ENCODE data around the gene NLRP1. TPM values are rescaled to one million over a fixed set of nuclear protein-coding genes. Genes with fewer than 3 reads are reported as not detected.

The NLRP1 gene
- total and polyA plus RNA-seq, 4 donors, result 116 to 432 (median 250) TPM

DNA sequence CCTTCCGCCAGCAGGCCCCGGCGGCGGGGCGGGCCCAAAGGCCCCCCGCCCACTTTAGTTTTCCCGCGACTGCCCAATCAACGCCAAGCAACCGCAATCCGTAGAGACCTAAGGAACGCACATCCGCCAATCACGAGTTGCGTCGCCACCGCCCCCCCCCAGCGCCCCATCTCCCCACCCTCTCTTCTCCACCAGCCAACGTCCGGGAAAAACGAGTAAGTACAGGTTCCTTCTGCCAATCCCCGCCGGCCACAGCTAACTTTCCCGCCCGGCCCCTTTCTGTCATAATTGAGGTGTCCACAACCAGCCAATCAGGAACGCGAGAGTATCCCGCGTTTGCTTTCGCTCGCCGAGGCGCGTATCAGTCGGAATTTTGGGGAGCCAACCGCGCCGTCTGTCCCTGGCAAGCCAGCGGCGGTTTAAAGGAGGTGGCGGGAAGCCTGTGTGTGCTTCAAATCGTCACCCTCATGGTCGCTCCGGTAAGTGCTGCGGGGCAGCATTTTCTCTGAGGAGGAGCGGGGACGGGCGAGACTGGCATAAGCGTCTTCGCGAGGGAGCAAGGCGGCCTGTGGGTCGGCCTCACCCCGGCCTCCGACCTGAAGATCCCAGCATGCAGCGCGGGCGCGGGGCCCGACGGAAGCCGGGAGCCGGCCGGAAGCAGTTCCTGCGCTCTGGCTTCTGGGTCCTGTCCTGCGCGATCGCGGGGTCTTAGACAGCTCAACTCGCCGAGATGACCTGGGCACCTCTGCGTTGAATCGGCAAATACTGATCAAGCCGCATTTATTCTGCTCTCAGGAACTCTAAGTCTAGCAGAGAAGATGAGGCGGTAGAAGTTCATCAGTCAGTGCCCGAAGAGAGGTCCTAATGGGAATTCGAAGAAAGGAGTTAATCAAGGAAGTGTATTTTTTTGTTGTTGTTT lies 97.8 kb downstream of the NLRP1 start, which contains the start of gene MIS12:
Gene MIS12, plus strand, starts transcription at position 361 of the 919 bp plus-strand sequence. CDS start 2,297 bp downstream, outside the sequence.
- H3K4me1 ChIP-seq (ENCODE audit: control insufficient read depth, insufficient read depth, low read length), result peaks cover 18% of the 10 kb centered on the region
- DNase-seq (ENCODE audit: low read depth in 4 of 6, low spot score in 6 of 6), result peak in 5 of 6 donors; percentile 96 to 100 (median 98)
- H3K27ac ChIP-seq (ENCODE audit: low read depth, low read length), result peak within 1 kb of the TSS; percentile 99
- no peaks in the 10 kb centered on the region for H3K27me3 ChIP-seq (ENCODE audit: control insufficient read depth, insufficient read depth, low read length)
- under 1% methylated on average over 73 of the region's 77 CpGs for WGBS (ENCODE audit: insufficient coverage)
- no peaks in the 10 kb centered on the region for H3K9me3 ChIP-seq (ENCODE audit: control insufficient read depth, insufficient read depth, low read length)
- peaks cover 21% of the 10 kb centered on the region for H3K36me3 ChIP-seq (ENCODE audit: control insufficient read depth, insufficient read depth, low read length)
- peak within 1 kb of the TSS; percentile 92 for H3K4me3 ChIP-seq (ENCODE audit: low read depth, low read length)

DNA sequence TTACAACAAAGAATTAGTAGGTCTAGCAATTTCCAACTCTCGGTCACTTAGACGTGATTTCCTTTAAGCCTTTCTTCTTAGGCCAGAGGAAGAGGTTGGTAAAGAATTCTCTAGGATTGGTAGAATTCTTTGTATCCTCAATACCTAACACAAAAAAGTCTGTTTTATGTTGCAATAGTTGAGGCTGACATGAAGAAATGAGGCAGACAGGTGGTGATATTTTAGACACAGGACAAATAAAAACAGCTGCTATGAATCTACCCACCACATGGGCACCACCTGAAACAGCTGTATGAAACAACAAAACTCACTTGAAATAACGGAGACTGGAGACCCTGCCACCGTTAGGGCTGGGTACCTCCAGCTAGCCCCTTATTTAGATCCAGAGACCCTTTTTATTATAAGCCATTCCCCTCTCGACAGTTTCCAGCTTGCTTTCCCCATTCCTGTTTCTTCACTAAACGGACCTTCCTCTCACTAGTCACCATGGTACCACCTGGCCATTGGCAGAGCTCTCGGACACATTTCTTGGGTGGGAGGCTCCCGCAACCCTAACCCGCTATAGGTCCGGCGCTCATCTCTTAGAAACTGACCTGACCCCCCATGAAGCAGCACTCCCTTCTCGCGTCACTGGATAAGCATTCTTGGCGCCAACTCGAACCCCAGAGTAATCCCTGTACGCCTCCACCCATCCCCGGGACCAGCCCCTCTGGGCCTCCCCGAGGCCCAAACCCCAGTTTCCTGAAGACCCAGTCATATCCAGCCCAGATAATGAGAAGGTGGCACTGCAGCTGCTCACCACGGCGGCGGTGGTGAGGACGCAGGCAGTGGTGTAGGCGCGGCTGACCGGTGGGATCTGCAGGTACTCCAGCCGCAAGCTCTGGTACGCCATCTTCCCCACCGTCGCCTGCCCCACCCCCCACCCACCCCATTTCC lies 98.8 kb downstream of the NLRP1 start, which contains the start of gene DERL2:
Gene DERL2, minus strand, starts transcription at position 909 of the 936 bp plus-strand sequence. Its CDS starts 17 bp downstream, at position 892.
- 0% methylated on average over 22 of the region's 29 CpGs for WGBS (ENCODE audit: insufficient coverage)
- H3K9me3 ChIP-seq (ENCODE audit: control insufficient read depth, insufficient read depth, low read length), result no peaks in the 10 kb centered on the region
- H3K4me3 ChIP-seq (ENCODE audit: low read depth, low read length), result peak within 1 kb of the TSS; percentile 92
- no peaks in the 10 kb centered on the region for H3K27me3 ChIP-seq (ENCODE audit: control insufficient read depth, insufficient read depth, low read length)
- no peak for DNase-seq (ENCODE audit: low read depth in 4 of 6, low spot score in 6 of 6)
- peaks cover 22% of the 10 kb centered on the region for H3K36me3 ChIP-seq (ENCODE audit: control insufficient read depth, insufficient read depth, low read length)
- H3K27ac ChIP-seq (ENCODE audit: low read depth, low read length), result peak within 1 kb of the TSS; percentile 99
- peaks cover 18% of the 10 kb centered on the region for H3K4me1 ChIP-seq (ENCODE audit: control insufficient read depth, insufficient read depth, low read length)

DNA sequence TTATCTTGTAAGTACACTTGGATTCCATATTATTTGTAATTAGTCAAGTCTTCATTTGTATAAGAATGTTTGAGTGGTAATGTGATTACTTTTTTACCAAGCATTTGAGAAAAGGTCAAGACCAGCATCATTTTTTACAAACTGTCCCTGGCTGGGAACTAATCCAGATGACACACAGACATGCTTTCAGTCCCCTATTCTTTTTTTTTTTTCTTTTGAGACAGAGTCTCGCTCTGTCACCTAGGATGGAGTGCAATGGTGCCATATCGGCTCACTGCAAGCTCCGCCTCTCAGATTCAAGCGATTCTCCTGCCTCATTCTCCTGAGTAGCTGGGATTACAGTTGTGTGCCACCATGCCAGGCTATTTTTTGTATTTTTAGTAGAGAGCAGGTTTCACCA lies 102.9 kb downstream of the NLRP1 start:
- no peak for DNase-seq (ENCODE audit: low read depth in 4 of 6, low spot score in 6 of 6)
- Histone ChIP-seq H3K36me3 (ENCODE audit: control insufficient read depth, insufficient read depth, low read length) (peaks cover 45% of the 10 kb centered on the region), H3K27me3 (ENCODE audit: control insufficient read depth, insufficient read depth, low read length) (no peaks in the 10 kb centered on the region), H3K9me3 (ENCODE audit: control insufficient read depth, insufficient read depth, low read length) (no peaks in the 10 kb centered on the region), H3K27ac (ENCODE audit: low read depth, low read length) (no peak overlapping the region), H3K4me3 (ENCODE audit: low read depth, low read length) (no peak overlapping the region), H3K4me1 (ENCODE audit: control insufficient read depth, insufficient read depth, low read length) (peaks cover 8% of the 10 kb centered on the region)
- WGBS (ENCODE audit: insufficient coverage), result 80% methylated on average over 4 of the region's 4 CpGs

DNA sequence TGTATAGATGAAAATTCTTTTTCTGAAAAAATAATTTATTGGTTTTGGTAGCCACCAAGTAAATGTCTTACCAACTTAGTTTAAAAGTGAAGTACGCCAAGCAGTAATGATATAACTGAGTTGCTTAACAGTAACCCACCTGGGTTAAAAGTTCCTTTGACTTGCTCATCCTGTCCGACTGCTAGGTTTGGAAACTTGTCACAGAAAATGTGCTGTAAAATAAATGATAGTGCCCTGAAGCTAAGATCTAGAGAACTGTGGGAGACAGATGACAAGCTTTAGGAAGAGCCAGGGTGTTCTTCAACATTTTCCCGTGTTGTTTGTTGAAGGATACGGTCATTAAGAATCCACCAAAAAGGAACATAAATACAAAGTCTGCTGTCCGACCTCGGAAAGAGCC lies 103.3 kb downstream of the NLRP1 start:
- Histone ChIP-seq H3K9me3 (ENCODE audit: control insufficient read depth, insufficient read depth, low read length) (no peaks in the 10 kb centered on the region), H3K36me3 (ENCODE audit: control insufficient read depth, insufficient read depth, low read length) (peaks cover 46% of the 10 kb centered on the region), H3K4me3 (ENCODE audit: low read depth, low read length) (no peak overlapping the region), H3K27me3 (ENCODE audit: control insufficient read depth, insufficient read depth, low read length) (no peaks in the 10 kb centered on the region), H3K27ac (ENCODE audit: low read depth, low read length) (no peak overlapping the region), H3K4me1 (ENCODE audit: control insufficient read depth, insufficient read depth, low read length) (peaks cover 8% of the 10 kb centered on the region)
- no peak for DNase-seq (ENCODE audit: low read depth in 4 of 6, low spot score in 6 of 6)
- WGBS (ENCODE audit: insufficient coverage), result 84% methylated on average over 4 of the region's 6 CpGs

DNA sequence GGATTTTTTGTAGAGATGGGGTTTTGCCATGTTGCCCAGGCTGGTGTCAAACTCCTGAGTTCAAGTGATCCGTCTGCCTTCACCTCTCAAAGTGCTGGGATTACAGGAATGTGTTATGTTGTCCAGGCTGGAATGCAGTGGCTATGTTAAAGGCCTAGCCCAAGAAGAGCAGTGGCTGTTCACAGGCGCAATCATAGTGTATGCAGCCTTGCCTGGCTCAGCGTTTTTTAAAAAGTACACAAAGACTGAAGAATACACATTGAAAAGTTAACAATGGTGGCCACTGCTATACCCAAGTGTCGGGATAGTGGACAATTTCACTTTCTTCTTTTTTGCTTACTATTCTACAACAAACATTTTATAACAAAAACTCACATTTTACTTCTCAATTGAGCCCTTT lies 105.3 kb downstream of the NLRP1 start:
- DNase-seq (ENCODE audit: low read depth in 4 of 6, low spot score in 6 of 6), result no peak
- no peaks in the 10 kb centered on the region for H3K4me1 ChIP-seq (ENCODE audit: control insufficient read depth, insufficient read depth, low read length)
- no peaks in the 10 kb centered on the region for H3K9me3 ChIP-seq (ENCODE audit: control insufficient read depth, insufficient read depth, low read length)
- peaks cover 48% of the 10 kb centered on the region for H3K36me3 ChIP-seq (ENCODE audit: control insufficient read depth, insufficient read depth, low read length)
- WGBS (ENCODE audit: insufficient coverage), result 83% methylated on average over 4 of the region's 4 CpGs
- no peaks in the 10 kb centered on the region for H3K27me3 ChIP-seq (ENCODE audit: control insufficient read depth, insufficient read depth, low read length)
- H3K4me3 ChIP-seq (ENCODE audit: low read depth, low read length), result no peak overlapping the region
- no peak overlapping the region for H3K27ac ChIP-seq (ENCODE audit: low read depth, low read length)

DNA sequence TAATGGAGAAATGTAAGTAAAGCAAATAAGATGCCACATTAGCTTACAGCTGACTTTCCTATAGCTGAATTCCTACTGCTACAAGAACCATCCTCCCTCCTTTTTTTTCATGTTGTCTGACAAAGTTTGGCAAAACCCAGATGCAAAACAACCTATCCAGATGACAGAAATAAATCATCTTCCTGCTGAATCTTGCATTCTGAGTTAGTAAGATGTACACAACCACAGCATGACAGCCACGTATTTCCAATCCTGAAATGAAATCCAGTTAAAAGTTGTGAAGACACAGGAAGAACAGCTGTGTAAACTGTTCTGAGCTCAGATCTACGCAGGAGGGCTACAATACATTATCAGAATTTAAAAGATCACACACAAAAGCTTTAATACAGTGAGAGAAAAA lies 110.4 kb downstream of the NLRP1 start:
- DNase-seq (ENCODE audit: low read depth in 4 of 6, low spot score in 6 of 6), result peak in 1 of 6 donors; percentile 59
- H3K4me3 ChIP-seq (ENCODE audit: low read depth, low read length), result no peak overlapping the region
- H3K27ac ChIP-seq (ENCODE audit: low read depth, low read length), result peak overlapping the region; percentile 26
- WGBS (ENCODE audit: insufficient coverage), result 80% methylated on average over 1 of the region's 2 CpGs
- H3K4me1 ChIP-seq (ENCODE audit: control insufficient read depth, insufficient read depth, low read length), result peaks cover 5% of the 10 kb centered on the region
- H3K9me3 ChIP-seq (ENCODE audit: control insufficient read depth, insufficient read depth, low read length), result no peaks in the 10 kb centered on the region
- H3K27me3 ChIP-seq (ENCODE audit: control insufficient read depth, insufficient read depth, low read length), result no peaks in the 10 kb centered on the region
- peaks cover 24% of the 10 kb centered on the region for H3K36me3 ChIP-seq (ENCODE audit: control insufficient read depth, insufficient read depth, low read length)

DNA sequence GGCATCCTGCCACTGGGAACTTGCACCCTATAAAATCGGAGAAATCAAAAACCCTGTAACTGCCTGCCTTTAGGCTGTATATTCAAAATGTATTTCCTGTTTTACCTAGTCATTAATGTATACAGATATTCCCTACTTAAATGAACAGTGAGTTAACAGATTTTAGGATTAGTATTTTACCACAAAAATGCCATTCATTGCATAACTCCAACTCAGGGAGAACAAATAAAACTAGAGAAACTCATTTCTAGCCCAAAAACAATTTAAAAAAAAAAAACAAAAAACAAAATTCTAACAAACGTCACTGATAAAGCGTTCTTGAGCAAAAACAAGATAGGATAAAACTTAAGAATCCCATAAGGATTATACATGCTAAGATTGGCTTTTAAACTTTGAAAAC lies 111.8 kb downstream of the NLRP1 start:
- DNase-seq (ENCODE audit: low read depth in 4 of 6, low spot score in 6 of 6), result no peak
- Histone ChIP-seq H3K4me3 (ENCODE audit: low read depth, low read length) (no peak overlapping the region), H3K27ac (ENCODE audit: low read depth, low read length) (no peak overlapping the region), H3K27me3 (ENCODE audit: control insufficient read depth, insufficient read depth, low read length) (no peaks in the 10 kb centered on the region), H3K4me1 (ENCODE audit: control insufficient read depth, insufficient read depth, low read length) (peaks cover 15% of the 10 kb centered on the region), H3K9me3 (ENCODE audit: control insufficient read depth, insufficient read depth, low read length) (no peaks in the 10 kb centered on the region), H3K36me3 (ENCODE audit: control insufficient read depth, insufficient read depth, low read length) (peaks cover 12% of the 10 kb centered on the region)
- WGBS (ENCODE audit: insufficient coverage), result no CpG with 5 or more reads among the region's 3 CpGs

DNA sequence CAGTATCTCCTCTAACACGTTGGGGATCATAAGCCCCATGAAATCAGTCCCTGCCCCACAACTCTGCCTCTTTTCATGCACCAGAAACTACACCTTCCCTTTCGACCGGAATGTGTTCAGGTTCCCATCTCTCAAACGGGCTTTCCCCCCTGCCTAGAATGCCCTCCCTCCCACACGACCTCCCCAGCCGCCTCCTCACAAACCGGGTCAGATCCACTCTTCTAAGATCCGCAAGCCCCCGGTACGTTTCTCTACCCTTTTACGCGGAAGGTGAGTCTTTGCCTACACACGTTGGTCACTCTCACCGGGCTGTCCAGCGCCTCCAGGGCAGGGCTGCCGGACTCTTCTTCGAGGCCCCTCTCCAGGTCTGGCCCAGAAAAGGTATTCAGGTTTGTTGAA lies 116.2 kb downstream of the NLRP1 start:
- H3K4me3 ChIP-seq (ENCODE audit: low read depth, low read length), result peak overlapping the region; percentile 82
- H3K9me3 ChIP-seq (ENCODE audit: control insufficient read depth, insufficient read depth, low read length), result no peaks in the 10 kb centered on the region
- H3K27me3 ChIP-seq (ENCODE audit: control insufficient read depth, insufficient read depth, low read length), result no peaks in the 10 kb centered on the region
- peaks cover 19% of the 10 kb centered on the region for H3K4me1 ChIP-seq (ENCODE audit: control insufficient read depth, insufficient read depth, low read length)
- under 1% methylated on average over 17 of the region's 17 CpGs for WGBS (ENCODE audit: insufficient coverage)
- DNase-seq (ENCODE audit: low read depth in 4 of 6, low spot score in 6 of 6), result peak in 1 of 6 donors; percentile 1
- H3K27ac ChIP-seq (ENCODE audit: low read depth, low read length), result peak overlapping the region; percentile 61
- no peaks in the 10 kb centered on the region for H3K36me3 ChIP-seq (ENCODE audit: control insufficient read depth, insufficient read depth, low read length)

DNA sequence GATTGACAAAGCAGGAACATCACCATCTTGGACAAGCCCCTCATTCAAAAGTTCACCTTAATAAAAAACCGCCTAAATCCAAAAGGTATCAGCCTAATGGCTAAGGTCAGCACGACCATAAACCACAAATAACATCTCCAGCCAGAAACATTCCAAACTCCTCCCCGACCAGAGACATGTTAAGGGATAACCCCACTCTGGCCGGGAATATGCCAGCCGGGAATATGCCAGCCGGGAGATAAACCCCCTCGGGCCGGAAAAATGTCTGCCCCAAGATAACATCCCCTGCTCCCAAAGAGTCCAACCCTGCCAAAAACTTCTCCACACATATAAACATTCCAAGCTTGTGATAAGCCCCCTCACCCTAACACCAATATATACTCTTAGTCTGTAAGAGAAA lies 116.9 kb downstream of the NLRP1 start:
- H3K4me3 ChIP-seq (ENCODE audit: low read depth, low read length), result peak overlapping the region; percentile 82
- no peak overlapping the region for H3K27ac ChIP-seq (ENCODE audit: low read depth, low read length)
- no peaks in the 10 kb centered on the region for H3K36me3 ChIP-seq (ENCODE audit: control insufficient read depth, insufficient read depth, low read length)
- 0% methylated on average over 7 of the region's 8 CpGs for WGBS (ENCODE audit: insufficient coverage)
- H3K4me1 ChIP-seq (ENCODE audit: control insufficient read depth, insufficient read depth, low read length), result peaks cover 19% of the 10 kb centered on the region
- no peaks in the 10 kb centered on the region for H3K9me3 ChIP-seq (ENCODE audit: control insufficient read depth, insufficient read depth, low read length)
- DNase-seq (ENCODE audit: low read depth in 4 of 6, low spot score in 6 of 6), result no peak
- no peaks in the 10 kb centered on the region for H3K27me3 ChIP-seq (ENCODE audit: control insufficient read depth, insufficient read depth, low read length)

Measured in spinal cord (tissue), 10 donors.